NCI-H2196 treated with DMSO at 0.1 percent for 48 hours (cell line): ENCODE measurements around the gene PGRMC2.

Source experiments
- DNase-seq: peaks from one replicate; lab custom pipeline; 2025; ENCODE audit not compliant: unreplicated experiment; lab: John Stamatoyannopoulos, UW

Gene PGRMC2, protein sequence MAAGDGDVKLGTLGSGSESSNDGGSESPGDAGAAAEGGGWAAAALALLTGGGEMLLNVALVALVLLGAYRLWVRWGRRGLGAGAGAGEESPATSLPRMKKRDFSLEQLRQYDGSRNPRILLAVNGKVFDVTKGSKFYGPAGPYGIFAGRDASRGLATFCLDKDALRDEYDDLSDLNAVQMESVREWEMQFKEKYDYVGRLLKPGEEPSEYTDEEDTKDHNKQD

DNA sequence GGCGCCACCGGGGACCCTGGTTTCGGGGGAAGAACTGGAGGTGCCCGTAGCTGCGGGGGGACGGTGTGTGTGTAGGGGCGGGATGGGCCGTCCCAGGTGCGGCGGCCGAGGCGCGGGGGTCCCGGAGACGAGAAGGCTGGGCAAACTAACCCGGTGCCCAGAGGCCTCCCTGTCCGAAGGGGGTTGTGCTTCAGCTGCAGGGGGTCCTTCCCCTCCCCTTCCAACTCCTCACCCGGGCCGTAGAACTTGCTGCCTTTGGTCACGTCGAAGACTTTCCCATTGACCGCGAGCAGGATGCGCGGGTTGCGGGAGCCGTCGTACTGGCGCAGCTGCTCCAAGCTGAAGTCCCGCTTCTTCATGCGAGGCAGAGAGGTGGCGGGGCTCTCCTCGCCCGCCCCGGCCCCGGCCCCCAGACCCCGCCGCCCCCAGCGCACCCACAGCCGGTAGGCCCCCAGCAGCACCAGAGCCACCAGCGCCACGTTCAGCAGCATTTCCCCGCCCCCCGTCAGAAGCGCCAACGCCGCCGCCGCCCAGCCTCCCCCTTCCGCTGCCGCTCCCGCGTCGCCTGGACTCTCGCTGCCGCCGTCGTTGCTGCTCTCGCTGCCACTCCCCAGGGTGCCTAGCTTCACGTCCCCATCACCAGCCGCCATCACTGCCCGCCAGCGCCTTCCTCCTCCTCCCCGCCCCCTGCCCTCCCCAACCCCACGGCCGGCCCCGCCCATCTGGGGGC lies at the start of gene PGRMC2:
TSS of gene PGRMC2 (minus strand) at position 673 of the 730 bp plus-strand sequence. CDS start at position 650, 23 bp downstream.
- no peak for DNase-seq

DNA sequence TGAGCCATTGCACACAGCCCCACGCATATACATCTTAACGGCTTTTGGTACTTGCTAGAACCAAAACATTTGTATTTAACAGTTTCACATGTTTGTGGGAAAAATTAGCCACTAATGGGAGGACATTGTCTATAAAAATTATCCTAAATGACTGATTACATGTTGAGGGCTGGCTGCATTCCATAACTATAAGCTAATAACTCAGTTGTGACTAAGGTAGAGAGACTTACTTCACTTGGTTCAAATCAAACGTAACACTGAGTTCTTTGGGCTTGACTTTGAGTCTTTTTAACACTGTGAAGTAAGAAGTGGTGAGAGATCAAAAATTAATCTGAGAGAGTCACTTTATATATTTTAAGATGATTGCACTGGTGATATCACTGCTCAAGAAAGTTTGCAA lies 47.9 kb upstream of the PGRMC2 start:
- DNase-seq: no peak

DNA sequence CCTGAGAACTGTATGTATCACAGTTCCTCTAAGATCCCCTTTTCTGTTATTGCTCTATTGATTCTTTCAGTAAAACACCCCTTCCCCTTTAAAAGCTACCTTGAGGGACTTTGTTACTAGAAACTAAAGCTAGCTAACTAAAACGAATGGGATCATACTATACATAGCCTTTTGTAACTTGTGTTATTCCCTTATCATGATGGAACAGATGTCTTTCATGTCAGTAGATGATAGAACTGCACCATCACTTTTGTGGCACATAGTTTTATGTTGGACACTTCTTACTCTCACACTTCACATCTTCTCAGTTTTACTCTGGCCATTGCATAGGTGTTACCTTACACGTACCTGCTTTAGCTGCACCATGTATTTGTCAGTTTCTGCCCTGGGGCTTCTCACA lies 46.6 kb upstream of the PGRMC2 start:
- no peak for DNase-seq

DNA sequence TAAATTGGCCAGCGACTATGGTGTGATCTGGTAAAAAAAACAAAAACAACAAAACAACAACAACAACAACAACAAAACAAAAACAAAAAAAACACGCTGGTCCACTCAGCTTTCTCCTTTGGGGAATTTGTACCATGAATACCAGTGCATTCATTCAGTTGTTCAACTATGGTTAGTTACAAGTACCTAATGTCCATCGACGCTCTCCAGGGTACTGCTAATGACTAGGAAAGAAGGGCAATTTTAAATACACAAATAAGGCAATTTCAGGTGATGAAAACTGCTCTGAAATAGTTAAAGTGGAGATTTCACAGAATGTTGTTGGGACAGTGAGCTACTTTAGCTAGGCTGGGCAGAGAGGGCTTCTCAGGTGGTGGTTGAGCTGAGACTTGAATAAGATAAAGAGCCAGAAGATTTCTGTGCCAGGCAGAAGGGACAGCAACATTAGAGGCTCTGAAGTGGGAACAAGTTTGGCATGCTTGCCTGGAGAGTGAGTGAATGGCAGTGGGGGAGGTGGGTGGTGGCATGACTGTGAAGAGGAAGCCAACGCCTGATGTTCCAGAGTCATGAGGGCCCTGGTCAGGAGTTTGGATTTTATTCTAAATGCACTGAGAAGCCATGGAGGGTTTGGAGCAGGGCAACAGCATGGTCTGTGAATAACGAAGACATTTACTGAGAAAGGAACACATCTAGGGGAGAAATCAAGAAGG lies 45.9 kb upstream of the PGRMC2 start:
- no peak for DNase-seq

DNA sequence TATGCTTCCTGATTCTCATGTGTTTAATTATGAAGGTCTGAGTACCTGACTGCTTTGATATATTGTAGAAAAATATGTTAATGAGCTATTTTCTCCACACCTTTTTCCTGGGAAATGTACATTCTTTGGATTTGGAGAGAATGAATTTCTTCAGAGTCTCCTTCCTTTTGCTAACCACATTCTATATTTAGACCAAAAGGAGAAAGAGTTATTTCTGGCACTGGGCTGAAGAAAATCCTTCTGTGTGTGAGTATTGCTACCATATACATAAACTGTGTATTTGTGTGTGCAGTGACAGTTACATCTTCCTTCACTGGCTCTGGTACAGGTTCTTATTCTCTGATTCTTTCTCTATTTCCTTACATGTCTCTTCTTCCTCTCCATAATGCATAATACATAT lies 44.5 kb upstream of the PGRMC2 start:
- DNase-seq: no peak

DNA sequence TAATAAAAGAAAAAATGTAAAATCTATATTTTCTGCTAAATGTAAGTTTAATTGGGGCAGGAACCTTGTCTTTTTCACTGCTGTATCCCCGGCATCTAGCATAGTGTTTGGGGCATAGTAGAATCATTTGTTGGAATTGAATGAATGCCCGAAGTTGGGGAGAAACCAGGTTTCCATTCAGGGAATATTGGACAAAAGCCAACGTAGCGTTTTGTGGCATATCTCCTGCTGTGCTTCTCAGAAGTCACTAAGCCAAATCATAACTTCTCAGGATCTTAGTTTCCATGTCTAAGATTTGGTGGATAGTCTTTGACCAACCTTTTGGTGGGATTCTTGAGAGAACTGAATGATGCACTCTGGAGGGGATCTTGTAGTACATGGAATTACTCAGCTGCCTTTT lies 42.0 kb upstream of the PGRMC2 start:
- DNase-seq: no peak

DNA sequence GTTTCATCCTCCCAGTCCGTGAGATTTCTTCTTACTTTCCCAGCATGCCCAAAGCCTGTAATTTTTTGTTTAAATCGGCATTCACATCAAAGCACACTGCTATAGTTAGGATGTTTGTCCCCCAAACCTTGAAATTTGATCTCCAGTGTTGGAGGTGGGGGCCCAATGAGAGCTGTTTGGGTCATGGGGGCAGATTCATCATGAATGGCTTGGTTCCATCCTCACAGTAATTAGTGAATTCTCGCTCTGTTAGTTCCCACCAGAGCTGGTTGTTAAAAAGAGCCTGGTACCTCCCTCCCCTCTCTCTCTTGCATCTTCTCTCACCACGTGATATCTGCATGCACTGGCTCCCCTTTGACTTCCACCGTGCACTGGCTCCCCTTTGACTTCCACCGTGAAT lies 40.5 kb upstream of the PGRMC2 start:
- DNase-seq: no peak

DNA sequence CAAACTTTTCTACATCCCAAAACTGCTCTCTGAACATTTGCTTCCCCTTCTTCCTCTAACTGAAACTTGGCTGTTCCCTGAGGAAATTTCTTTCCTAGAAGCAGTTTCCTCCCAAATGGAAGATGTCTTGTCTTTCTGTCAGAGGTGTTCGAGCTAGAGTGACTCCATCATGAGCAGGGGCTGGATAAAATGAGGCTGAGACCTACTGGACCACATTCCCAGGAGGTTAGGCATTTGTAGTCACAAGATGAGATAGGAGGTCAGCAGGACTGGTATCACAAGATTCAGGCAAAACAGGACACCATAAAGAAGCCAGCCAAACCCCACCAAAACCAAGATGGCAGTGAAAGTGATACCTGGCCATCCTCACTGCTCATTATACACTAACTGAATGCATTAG lies 35.8 kb upstream of the PGRMC2 start:
- no peak for DNase-seq

DNA sequence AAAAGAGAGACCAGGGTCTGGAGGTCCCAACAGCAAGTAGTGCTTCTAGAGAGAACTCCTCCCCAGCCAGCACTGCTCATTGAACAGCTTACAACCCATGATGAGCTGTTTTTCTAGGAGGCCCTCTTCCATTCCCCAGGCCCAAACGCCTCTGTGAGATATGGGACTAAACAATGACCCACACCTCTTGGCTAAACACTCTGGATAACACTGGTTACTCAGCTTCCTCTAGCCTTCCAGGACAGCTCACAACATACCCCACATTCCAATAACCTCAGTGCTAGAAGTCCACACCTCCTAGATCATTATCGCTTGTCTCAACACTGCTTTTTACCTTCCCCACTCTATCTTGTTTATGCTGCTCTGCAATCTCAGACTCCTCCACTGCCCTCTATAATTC lies 35.4 kb upstream of the PGRMC2 start:
- no peak for DNase-seq

DNA sequence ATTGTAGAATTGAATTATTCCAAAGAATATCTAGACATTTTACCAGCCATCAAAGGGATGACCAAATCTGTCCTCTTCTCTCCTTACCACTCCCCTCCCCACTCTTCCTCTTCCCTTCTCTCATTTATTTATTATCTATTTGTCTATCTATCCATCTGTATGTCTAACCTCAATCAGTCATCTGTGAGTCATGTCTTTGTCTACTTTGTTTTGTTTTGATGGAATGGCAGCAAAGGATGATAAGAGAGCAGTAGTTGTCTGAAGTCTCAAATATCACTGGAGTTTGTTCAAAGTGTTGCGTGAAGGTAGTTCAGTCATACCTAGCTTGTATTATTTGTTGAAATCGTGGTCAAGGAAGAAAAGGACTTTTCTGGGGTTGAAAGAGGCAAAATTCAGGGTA lies 34.7 kb upstream of the PGRMC2 start:
- DNase-seq: no peak

DNA sequence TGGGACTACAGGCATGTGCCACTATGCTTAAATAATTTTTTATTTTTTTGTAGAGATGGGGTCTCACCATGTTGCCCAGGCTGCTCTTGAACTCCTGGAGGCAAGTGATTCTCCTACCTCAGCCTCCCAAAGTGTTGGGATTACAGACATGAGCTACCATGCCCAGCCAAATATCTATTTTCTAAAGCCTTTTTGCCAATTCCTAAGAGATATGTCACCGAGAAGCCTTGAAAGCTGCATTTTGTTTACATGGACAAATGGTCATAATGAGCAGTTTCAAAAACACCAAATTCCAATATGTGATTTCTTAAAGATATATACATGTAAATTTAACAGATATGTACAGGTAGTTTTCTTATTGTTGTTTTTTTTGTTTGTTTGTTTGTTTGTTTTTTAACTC lies 33.0 kb upstream of the PGRMC2 start:
- no peak for DNase-seq

DNA sequence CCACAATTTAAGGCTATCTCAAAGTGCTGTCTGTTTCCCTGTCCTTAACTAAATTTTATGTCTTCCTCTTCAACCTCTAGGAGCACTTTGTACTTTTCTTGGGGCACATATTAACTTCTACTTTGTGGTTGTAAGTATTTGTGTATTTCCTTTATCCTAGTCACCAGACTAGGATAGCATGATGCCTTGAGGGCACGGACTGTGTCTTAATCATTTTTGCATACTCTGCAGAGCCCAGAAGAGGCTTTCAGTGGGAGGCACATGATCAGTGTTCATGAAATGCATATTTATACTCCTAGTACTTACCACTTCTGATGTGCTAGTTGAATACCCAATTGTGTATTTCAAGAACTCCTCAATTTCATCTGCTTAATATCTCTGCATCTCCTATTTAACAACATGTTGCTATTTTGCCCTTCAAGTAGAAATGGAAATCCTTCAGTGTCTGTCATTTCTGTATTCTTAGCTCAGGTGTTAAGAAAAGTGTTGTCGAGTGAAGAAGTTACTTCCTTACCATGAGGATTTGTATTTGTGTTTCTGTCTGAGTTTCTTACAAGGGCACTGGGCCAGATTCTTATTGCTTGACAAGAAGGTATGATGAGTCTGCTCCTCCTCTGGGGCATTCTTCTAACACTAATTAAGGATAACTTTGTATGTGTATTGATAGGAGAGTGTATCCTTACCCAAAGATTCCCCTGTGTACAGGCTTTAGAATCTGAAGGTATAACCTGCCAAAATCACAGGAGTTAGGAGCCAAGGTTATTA lies 28.3 kb upstream of the PGRMC2 start:
- no peak for DNase-seq

DNA sequence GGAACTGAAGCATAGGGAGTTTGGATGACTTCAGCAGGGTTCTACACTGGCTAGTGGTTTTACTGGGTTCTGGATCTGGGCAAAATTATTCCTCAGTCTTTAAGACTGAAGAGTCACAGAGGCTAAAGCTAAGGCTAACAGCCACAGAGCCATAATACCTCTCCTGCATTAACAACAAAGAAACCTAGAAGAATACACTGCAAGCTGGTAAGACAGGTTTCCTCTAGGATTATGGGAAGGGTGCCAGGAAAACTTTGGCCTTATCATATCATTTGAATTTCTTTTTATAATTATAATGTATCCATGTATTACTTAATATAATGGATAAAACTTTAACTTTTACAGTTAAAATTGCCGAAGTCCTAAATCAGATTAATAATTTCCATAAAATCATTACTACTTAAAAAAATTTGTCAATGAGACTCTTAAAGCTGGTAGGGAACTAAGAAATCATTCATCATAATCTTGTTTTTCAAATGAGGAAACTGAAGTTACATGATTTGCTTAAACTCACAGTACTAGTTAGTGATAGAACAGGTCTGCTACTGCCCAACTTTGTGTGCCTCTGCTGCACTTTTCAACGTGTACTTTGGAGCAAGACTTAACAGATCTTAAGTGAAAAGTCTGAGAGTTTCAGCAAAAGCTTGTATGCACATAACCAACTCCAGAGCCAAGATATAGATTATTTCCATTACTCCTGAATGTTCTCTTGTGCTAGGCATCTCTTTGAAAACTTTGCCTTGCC lies 24.2 kb upstream of the PGRMC2 start:
- no peak for DNase-seq

DNA sequence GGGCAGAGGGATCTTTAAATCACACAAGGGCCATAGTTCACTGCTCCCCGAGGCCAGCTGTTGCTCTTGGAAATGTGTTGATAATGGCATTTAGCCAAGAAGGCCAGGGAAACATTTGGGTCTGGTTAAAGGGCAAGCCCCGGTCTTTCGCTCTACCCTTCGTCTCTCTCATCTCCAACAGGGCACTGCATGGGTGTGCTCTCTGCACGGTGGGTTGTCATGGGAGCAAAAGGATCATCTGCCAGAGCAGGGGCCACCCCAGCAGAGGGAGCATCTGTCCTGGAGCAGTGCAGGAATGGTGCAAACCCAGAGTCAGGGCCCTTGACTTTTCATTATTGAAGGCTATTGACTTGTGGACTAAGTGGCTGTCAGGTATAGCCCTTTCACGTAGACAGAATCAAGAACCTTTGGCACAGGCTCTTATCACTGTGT lies 22.7 kb upstream of the PGRMC2 start:
- DNase-seq: no peak

DNA sequence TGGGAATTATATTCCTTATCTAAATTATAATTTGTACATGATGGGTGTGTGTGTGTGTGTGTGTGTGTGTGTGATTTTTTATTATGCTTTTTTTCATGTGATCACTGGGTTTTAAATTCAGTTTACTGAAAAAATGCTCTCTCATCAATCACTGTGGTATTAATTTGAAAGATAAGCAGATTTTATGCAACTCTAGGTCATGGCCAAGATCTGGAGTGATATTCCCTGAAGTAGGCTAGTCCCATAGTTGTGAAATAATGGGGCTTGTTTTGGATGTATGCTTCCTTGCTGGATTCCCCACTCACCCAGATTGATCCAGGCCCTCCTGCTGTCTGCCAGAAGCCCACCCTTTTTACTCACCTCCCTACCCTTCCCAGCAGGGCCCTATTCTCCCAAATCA lies 22.0 kb upstream of the PGRMC2 start:
- no peak for DNase-seq

DNA sequence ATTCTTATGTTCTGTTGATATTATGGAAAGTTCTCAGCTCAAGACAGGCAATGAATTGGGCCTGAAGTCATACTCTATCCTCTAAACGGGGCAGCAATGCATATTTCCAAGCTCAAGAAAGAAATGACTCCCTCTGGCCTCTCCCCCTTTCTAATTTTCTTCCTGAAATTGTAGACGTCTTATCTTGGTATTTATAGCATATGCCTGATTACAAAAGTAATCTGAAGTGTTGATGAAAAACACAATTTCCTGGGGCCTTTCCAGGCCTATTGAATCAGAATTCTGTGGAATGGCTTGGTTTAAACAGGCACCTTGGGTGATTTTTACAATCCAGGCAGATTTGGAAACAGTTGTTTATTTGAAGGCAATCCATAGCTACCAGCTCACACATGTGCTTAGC lies 21.4 kb upstream of the PGRMC2 start:
- DNase-seq: no peak

DNA sequence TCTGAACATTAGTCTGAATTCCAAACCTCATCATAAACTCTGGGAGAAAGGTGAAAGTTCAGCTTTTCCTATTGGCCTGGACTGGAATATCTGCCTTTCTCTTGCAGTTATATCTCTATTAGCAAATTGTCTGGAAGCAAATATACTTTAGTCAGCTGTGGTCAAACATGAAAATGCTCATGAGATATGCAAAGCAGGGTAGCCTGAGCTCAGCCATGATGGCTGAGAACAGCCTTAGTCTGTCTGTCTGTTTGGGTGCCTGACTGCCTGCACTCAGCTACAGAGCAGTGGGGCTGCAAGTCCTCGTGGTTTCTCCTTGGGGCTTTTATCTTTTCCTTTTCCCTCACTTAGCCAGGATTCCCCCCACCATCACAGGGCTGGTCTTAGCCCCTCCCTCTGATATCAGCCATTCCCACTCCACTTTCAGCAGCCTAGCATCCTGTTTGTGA lies 19.5 kb upstream of the PGRMC2 start:
- no peak for DNase-seq

DNA sequence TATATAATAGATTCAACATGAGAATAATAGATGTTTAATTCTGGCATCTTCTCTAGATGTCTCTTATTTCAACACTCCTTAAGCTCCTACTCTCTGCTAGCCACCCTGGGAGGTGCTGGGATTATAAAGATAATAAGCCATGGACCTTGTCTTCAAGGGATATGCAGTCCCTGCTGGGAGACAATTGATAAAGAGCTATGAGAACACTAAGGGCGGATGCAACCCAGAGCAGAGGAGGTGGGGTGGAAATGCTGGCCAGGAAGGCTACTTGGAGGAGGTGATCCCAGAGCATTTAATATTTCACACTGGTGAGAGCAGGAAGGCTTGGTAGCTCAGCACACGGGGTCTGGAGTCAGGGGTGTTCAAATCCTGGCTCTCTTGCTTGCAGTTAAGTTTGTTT lies 18.3 kb upstream of the PGRMC2 start:
- no peak for DNase-seq

DNA sequence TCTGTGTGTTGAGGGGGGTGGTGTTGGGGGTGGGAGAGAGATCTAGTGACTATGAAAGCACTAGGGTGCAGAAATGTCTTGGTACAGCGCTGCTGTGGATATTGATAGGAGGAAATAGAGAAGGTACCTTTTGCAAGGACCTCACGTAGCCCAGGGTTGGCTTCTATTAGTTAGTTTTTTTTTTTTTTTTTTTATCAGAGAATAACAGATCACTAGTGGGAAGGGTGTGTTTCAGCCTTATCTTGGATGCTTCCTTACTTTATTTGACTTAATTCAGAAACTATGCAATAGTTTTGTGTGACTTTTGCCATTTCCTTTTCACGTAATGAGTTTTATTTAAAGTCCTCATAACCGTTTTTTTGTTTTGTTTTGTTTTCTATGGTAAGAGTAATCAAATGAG lies 16.4 kb upstream of the PGRMC2 start:
- DNase-seq: no peak

DNA sequence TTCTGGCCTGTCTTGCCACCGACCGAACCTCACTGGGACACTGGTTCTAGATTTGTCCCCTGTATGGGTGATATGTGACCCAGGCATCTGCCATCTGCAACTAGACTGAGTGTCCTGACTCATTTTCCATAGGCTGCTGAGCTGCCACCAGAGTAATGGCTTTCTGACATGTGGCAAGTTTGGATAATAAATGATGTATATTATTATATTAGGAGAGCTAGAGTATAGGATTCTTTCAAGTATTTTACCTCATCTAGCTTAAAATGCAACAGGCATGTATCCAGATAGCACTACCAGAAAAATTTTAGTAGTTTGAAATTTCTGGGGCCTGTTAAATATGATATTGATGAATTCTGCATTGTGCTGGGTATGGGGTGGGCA lies 15.8 kb upstream of the PGRMC2 start:
- DNase-seq: no peak

DNA sequence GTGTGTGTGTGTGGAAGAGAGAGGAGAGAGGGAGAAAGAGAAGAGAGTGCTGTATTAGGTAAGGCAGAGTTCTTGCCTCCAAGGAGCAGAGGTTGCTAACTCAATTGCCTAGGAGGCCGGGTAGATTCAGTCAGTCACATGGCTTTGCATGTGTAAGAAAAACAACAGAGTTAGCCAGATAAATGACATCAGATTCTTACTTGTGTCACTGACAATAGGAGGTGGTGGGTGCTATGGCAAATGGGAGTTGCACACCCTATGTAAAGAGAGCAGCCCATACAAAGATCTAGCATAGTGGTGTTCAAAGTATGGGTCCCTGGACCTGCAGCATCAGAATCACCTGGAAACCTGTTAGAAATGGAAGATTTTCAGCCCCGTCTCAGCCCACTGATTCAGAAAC lies 14.4 kb upstream of the PGRMC2 start:
- no peak for DNase-seq
